ENCODE data around the gene GIMAP8.
"Not testable (repeated sequence)": the region's sequence is repeated elsewhere in the genome, so short reads cannot be mapped to it uniquely, and the experiment has no call there.

DNA sequence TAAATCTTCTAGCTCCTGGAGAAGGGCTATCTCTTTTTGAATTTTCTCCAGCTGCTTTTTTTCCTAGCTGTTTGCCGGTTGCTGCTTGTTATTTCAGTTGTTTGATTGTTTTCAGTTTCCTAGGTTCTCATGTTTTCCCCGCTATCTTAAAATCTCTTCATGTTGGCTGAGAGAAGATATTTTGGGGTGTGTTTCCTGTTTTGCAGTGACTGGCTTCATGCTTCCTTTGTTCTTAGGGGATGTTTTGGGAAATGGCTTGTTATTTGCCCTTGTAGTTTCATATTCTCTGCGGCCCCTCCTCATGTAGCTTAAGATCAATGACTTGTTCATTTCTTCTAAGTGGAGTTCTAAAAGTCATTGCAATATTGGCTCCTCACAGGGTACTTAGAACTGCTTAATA, 33.6 kb downstream of the GIMAP8 start:
- TF ChIP-seq EZH2 (optimal IDR thresholded peaks at IDR 0.05; ENCODE audit: low read depth, low read length); EZH2phosphoT487 (IDR thresholded peaks at IDR 0.05; ENCODE audit: low read length): not testable (repeated sequence)
- TF ChIP-seq, protein P1, sequence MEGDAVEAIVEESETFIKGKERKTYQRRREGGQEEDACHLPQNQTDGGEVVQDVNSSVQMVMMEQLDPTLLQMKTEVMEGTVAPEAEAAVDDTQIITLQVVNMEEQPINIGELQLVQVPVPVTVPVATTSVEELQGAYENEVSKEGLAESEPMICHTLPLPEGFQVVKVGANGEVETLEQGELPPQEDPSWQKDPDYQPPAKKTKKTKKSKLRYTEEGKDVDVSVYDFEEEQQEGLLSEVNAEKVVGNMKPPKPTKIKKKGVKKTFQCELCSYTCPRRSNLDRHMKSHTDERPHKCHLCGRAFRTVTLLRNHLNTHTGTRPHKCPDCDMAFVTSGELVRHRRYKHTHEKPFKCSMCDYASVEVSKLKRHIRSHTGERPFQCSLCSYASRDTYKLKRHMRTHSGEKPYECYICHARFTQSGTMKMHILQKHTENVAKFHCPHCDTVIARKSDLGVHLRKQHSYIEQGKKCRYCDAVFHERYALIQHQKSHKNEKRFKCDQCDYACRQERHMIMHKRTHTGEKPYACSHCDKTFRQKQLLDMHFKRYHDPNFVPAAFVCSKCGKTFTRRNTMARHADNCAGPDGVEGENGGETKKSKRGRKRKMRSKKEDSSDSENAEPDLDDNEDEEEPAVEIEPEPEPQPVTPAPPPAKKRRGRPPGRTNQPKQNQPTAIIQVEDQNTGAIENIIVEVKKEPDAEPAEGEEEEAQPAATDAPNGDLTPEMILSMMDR (IDR thresholded peaks at IDR 0.05; ENCODE audit: low read length): not testable (repeated sequence)
